Measurements from ENCODE around the gene STAC3. TPM values are rescaled to one million over a fixed set of nuclear protein-coding genes. Genes with fewer than 3 reads are reported as not detected.

STAC3 gene
- total and polyA plus RNA-seq, 12 donors, result 0.30 to 10.5 (median 2.5) TPM

DNA sequence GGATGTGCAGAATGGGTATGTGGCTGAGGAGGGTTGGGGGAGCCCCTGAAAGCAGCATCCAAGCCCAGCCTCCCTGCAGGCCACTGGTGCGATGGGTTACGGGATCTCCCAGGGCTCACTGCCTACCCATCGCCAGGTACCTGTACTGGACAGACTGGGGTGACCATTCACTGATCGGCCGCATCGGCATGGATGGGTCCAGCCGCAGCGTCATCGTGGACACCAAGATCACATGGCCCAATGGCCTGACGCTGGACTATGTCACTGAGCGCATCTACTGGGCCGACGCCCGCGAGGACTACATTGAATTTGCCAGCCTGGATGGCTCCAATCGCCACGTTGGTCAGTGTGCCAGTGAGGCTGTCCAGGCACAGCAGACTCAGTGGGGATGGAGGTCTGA is 52.7 kb downstream of the STAC3 start:
- no peaks in the 10 kb centered on the region for H3K9me3 ChIP-seq (replicated peaks in 1 of 3)
- no peak for TF ChIP-seq POLR2A (IDR thresholded peaks at IDR 0.05)
- TF ChIP-seq, protein P1, sequence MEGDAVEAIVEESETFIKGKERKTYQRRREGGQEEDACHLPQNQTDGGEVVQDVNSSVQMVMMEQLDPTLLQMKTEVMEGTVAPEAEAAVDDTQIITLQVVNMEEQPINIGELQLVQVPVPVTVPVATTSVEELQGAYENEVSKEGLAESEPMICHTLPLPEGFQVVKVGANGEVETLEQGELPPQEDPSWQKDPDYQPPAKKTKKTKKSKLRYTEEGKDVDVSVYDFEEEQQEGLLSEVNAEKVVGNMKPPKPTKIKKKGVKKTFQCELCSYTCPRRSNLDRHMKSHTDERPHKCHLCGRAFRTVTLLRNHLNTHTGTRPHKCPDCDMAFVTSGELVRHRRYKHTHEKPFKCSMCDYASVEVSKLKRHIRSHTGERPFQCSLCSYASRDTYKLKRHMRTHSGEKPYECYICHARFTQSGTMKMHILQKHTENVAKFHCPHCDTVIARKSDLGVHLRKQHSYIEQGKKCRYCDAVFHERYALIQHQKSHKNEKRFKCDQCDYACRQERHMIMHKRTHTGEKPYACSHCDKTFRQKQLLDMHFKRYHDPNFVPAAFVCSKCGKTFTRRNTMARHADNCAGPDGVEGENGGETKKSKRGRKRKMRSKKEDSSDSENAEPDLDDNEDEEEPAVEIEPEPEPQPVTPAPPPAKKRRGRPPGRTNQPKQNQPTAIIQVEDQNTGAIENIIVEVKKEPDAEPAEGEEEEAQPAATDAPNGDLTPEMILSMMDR (IDR thresholded peaks at IDR 0.05), result no peak
- WGBS, 4 donors, result 91 to 97% (median 96%) methylated on average over 8 to 17 of the region's 17 CpGs
- no peak for DNase-seq
- H3K4me3 ChIP-seq, result no peak overlapping the region
- intact Hi-C loops (cut with DNase I), result no loop called here
- peaks cover 0 to 99% of the 10 kb centered on the region in 2 donors for H3K36me3 ChIP-seq (replicated peaks in 1 of 2)
- H3K27me3 ChIP-seq, result no peaks in the 10 kb centered on the region
- no peaks in the 10 kb centered on the region for H3K4me1 ChIP-seq (replicated peaks in 1 of 2)
- no peak overlapping the region for H3K27ac ChIP-seq

DNA sequence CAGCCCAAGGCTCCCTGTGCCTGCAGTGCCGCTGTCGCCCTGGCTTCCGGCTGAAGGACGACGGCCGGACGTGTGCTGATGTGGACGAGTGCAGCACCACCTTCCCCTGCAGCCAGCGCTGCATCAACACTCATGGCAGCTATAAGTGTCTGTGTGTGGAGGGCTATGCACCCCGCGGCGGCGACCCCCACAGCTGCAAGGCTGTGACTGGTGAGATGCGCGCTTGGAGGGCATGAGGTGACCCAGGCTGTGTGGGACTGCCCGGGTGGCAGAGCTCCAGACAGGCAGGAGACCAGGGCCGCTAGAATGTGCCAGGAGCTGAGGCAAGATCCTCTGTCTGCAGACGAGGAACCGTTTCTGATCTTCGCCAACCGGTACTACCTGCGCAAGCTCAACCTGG is 54.0 kb downstream of the STAC3 start:
- Histone ChIP-seq H3K4me1 (replicated peaks in 1 of 2) (no peaks in the 10 kb centered on the region), H3K9me3 (replicated peaks in 1 of 3) (no peaks in the 10 kb centered on the region), H3K36me3 (replicated peaks in 1 of 2) (peaks cover 0 to 99% of the 10 kb centered on the region in 2 donors), H3K27me3 (no peaks in the 10 kb centered on the region), H3K4me3 (no peak overlapping the region), H3K27ac (no peak overlapping the region)
- intact Hi-C loops (cut with DNase I), result no loop called here
- WGBS, 4 donors, result 88 to 95% (median 93%) methylated on average over 8 to 22 of the region's 22 CpGs
- no peak for DNase-seq
- TF ChIP-seq, protein P1 (IDR thresholded peaks at IDR 0.05), result no peak
- TF ChIP-seq POLR2A (IDR thresholded peaks at IDR 0.05), result no peak

- intact Hi-C loops (cut with DNase I), result no loop called here
- Histone ChIP-seq H3K36me3 (replicated peaks in 1 of 2) (peaks cover 0 to 94% of the 10 kb centered on the region in 2 donors), H3K4me1 (replicated peaks in 1 of 2) (no peaks in the 10 kb centered on the region), H3K9me3 (replicated peaks in 1 of 3) (no peaks in the 10 kb centered on the region), H3K27ac (no peak overlapping the region), H3K27me3 (no peaks in the 10 kb centered on the region), H3K4me3 (no peak overlapping the region)
- no peak for DNase-seq
- WGBS, 4 donors, result 72 to 91% (median 84%) methylated on average over 4 of the region's 4 CpGs
- TF ChIP-seq, protein P1 (IDR thresholded peaks at IDR 0.05), result no peak
- no peak for TF ChIP-seq POLR2A (IDR thresholded peaks at IDR 0.05)
Observed at GRCh38 chr12:57196439-57196838, 54.5 kb downstream of the STAC3 start.

DNA sequence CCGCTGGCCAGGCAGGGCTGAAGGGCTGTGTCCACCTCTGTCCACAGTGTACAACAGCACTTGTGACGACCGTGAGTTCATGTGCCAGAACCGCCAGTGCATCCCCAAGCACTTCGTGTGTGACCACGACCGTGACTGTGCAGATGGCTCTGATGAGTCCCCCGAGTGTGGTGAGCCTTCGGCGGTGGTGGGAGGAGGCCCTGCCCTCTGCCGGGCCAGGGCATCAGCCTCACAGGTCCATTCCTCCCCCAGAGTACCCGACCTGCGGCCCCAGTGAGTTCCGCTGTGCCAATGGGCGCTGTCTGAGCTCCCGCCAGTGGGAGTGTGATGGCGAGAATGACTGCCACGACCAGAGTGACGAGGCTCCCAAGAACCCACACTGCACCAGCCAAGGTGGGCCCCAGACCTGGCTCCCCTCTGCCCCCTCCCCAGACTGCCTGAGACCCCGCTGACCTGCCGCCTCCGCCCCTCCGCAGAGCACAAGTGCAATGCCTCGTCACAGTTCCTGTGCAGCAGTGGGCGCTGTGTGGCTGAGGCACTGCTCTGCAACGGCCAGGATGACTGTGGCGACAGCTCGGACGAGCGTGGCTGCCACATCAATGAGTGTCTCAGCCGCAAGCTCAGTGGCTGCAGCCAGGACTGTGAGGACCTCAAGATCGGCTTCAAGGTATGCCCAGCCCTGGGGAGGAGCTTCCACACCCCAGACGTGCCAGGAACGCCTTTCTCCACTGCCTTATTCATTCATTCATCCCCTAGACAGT is 55.2 kb downstream of the STAC3 start:
- TF ChIP-seq, protein P1 (IDR thresholded peaks at IDR 0.05), result no peak
- no peak for TF ChIP-seq POLR2A (IDR thresholded peaks at IDR 0.05)
- no peaks in the 10 kb centered on the region for H3K9me3 ChIP-seq (replicated peaks in 1 of 3)
- H3K36me3 ChIP-seq (replicated peaks in 1 of 2), result peaks cover 0 to 94% of the 10 kb centered on the region in 2 donors
- H3K27me3 ChIP-seq, result no peaks in the 10 kb centered on the region
- no peak overlapping the region for H3K27ac ChIP-seq
- WGBS, 4 donors, result 79 to 87% (median 86%) methylated on average over 5 to 34 of the region's 34 CpGs
- H3K4me3 ChIP-seq, result no peak overlapping the region
- intact Hi-C loops (cut with DNase I), result no loop called here
- H3K4me1 ChIP-seq (replicated peaks in 1 of 2), result no peaks in the 10 kb centered on the region
- no peak for DNase-seq

All from adrenal gland (tissue), 12 donors.